SK-N-SH (cell line): ENCODE results near the gene LTBP1.

Experiments
- CTCF ChIP-seq: fragments of 200-600 bp; sonication (generic); IDR thresholded peaks from 2 replicates; pipeline ENCODE4 v1.6.1; 2017; ENCODE audit warnings: antibody characterized with exemption, mild to moderate bottlenecking, moderate library complexity
- EP300 ChIP-seq, 2 experiments: IDR thresholded peaks; 2 replicates each; pipeline versions ENCODE4 v1.4.0 to v1.6.1; 2012; ENCODE audit warnings: borderline replicate concordance in 1 of 2, low read depth in 1 of 2, low read length in 1 of 2
- MAX ChIP-seq: IDR thresholded peaks from 2 replicates; pipeline ENCODE4 v1.4.0; 2012; ENCODE audit warnings: low read depth
- PBX3 ChIP-seq: IDR thresholded peaks from 2 replicates; pipeline ENCODE4; 2012
- POLR2AphosphoS5 ChIP-seq: IDR thresholded peaks from 2 replicates; pipeline ENCODE4 v1.6.1; 2012; ENCODE audit warnings: low read depth, low read length
- RAD21 ChIP-seq: IDR thresholded peaks from 2 replicates; pipeline ENCODE4 v1.6.1; 2012; ENCODE audit warnings: mild to moderate bottlenecking, low read length
- RCOR1 ChIP-seq: fragments of 150-350 bp; IDR thresholded peaks from 2 replicates; pipeline ENCODE4 v1.6.1; 2017; ENCODE audit warnings: antibody characterized with exemption, low read length
- USF1 ChIP-seq: IDR thresholded peaks from 2 replicates; pipeline ENCODE4 v1.4.0; 2012; ENCODE audit warnings: low read depth, borderline replicate concordance

- TF ChIP-seq RCOR1 (no peak), EP300 (IDR thresholded peaks at IDR 0.05; ENCODE audit: borderline replicate concordance in 1 of 2, low read depth in 1 of 2, low read length in 1 of 2) (peak in 1 of 2 experiments; percentile 32; a peak in 1 of 4 replicates), MAX (no peak), POLR2AphosphoS5 (no peak), RAD21 (no peak), PBX3 (peak; percentile 29; the same call in 1 of the 2 replicates), CTCF (no peak), USF1 (no peak)
Measured at GRCh38 chr2:33209976-33210375, 263.2 kb downstream of the LTBP1 start.
